OCI-LY1 (cell line): Measurements from ENCODE around the gene HPS1.

Experiments
- H2AFZ ChIP-seq: fragments of 200-600 bp; sonication (generic), shearing (Covaris generic); 2 replicates; pipeline ENCODE4 v1.6.0; 2014; ENCODE audit warnings: antibody characterized with exemption, mild to moderate bottlenecking, low read length
- H3F3A ChIP-seq: fragments of 200-600 bp; sonication (generic), shearing (Covaris generic); 2 replicates; pipeline ENCODE4 v1.6.0; 2014; ENCODE audit warnings: mild to moderate bottlenecking, antibody characterized with exemption, low read length, moderate library complexity; ENCODE audit not compliant: insufficient read depth
- H3K27ac ChIP-seq: fragments of 200-600 bp; sonication (generic); 2 replicates; pipeline ENCODE4 v1.5.1; 2014; ENCODE audit warnings: low read length, mixed run types, mild to moderate bottlenecking, low read depth; ENCODE audit not compliant: poor library complexity, severe bottlenecking
- H3K27me3 ChIP-seq: fragments of 200-600 bp; sonication (generic); 2 replicates; pipeline ENCODE4 v1.6.0; 2014; ENCODE audit warnings: antibody characterized with exemption, mild to moderate bottlenecking, low read length, moderate library complexity; ENCODE audit not compliant: insufficient read depth
- H3K36me3 ChIP-seq: fragments of 200-600 bp; sonication (generic); 2 replicates; pipeline ENCODE4 v1.6.1; 2014; ENCODE audit warnings: mild to moderate bottlenecking, antibody characterized with exemption, low read length, moderate library complexity, mixed read lengths; ENCODE audit not compliant: insufficient read depth
- H3K4me1 ChIP-seq: fragments of 200-600 bp; sonication (generic); 2 replicates; pipeline ENCODE4 v1.5.1; 2014; ENCODE audit warnings: mild to moderate bottlenecking, low read length, moderate library complexity; ENCODE audit not compliant: insufficient read depth, severe bottlenecking
- H3K4me2 ChIP-seq: fragments of 200-600 bp; sonication (generic), shearing (Covaris generic); 2 replicates; pipeline ENCODE4 v1.6.1; 2014; ENCODE audit warnings: low read length
- H3K4me3 ChIP-seq: fragments of 200-600 bp; sonication (generic); 2 replicates; pipeline ENCODE4 v1.5.1; 2014; ENCODE audit warnings: low read length, low read depth, mild to moderate bottlenecking, mixed read lengths; ENCODE audit not compliant: poor library complexity, severe bottlenecking
- H3K79me2 ChIP-seq: fragments of 200-600 bp; shearing (Covaris generic); 2 replicates; pipeline ENCODE4 v1.6.1; 2016; ENCODE audit warnings: mixed run types, low read length, mixed read lengths; ENCODE audit not compliant: insufficient read depth
- H3K9ac ChIP-seq: fragments of 200-600 bp; sonication (generic), shearing (Covaris generic); 2 replicates; pipeline ENCODE4 v1.6.1; 2014; ENCODE audit warnings: mild to moderate bottlenecking, low read length, mixed read lengths
- H3K9me2 ChIP-seq: fragments of 200-600 bp; sonication (generic), shearing (Covaris generic); 2 replicates; pipeline ENCODE4 v1.6.1; 2014; ENCODE audit warnings: low read depth, mild to moderate bottlenecking, low read length, mixed read lengths
- H3K9me3 ChIP-seq: fragments of 200-600 bp; shearing (Covaris generic); 2 replicates; pipeline ENCODE4 v1.6.1; 2014; ENCODE audit warnings: low read length, mixed read lengths
- H4K20me1 ChIP-seq: fragments of 200-600 bp; sonication (generic), shearing (Covaris generic); 2 replicates; pipeline ENCODE4 v1.6.0; 2016; ENCODE audit warnings: mild to moderate bottlenecking, low read length; ENCODE audit not compliant: insufficient read depth
- CTCF ChIP-seq: fragments of 200-600 bp; sonication (generic), shearing (Covaris generic); IDR thresholded peaks from 2 replicates; pipeline ENCODE4 v1.5.1; 2017; ENCODE audit warnings: mild to moderate bottlenecking, antibody characterized with exemption, low read length, moderate library complexity, mixed read lengths
- EZH2 ChIP-seq: fragments of 200-600 bp; sonication (generic), shearing (Covaris generic); IDR thresholded peaks from 2 replicates; pipeline ENCODE4 v1.8.0; 2017; ENCODE audit warnings: borderline replicate concordance, mixed run types, mild to moderate bottlenecking, antibody characterized with exemption, low read length, moderate library complexity, mixed read lengths

HPS1 gene

GRCh38 chr10:98400482-98400881 lies 46.3 kb downstream of the HPS1 start:
- no peak overlapping the region for H2AFZ ChIP-seq
- no peaks in the 10 kb centered on the region for H3K79me2 ChIP-seq
- H3F3A ChIP-seq = no peaks in the 10 kb centered on the region
- H3K4me3 ChIP-seq = no peak overlapping the region
- TF ChIP-seq CTCF = no peak
- no peak for TF ChIP-seq EZH2
- no peaks in the 10 kb centered on the region for H3K36me3 ChIP-seq
- no peak overlapping the region for H3K9ac ChIP-seq
- no peak overlapping the region for H3K27ac ChIP-seq
- no peaks in the 10 kb centered on the region for H3K27me3 ChIP-seq
- no peaks in the 10 kb centered on the region for H3K9me2 ChIP-seq
- no peaks in the 10 kb centered on the region for H3K4me1 ChIP-seq
- no peaks in the 10 kb centered on the region for H3K9me3 ChIP-seq
- H3K4me2 ChIP-seq = no peak overlapping the region
- no peaks in the 10 kb centered on the region for H4K20me1 ChIP-seq

- Histone ChIP-seq H3K27me3 (no peaks in the 10 kb centered on the region), H3K79me2 (no peaks in the 10 kb centered on the region), H3K4me1 (no peaks in the 10 kb centered on the region), H3K9ac (no peak overlapping the region), H4K20me1 (no peaks in the 10 kb centered on the region), H2AFZ (no peak overlapping the region), H3K4me3 (no peak overlapping the region), H3K4me2 (no peak overlapping the region), H3K9me3 (no peaks in the 10 kb centered on the region), H3K27ac (no peak overlapping the region), H3K36me3 (no peaks in the 10 kb centered on the region), H3F3A (no peaks in the 10 kb centered on the region), H3K9me2 (no peaks in the 10 kb centered on the region)
- TF ChIP-seq EZH2 (no peak), CTCF (no peak)
Measured at GRCh38 chr10:98399784-98400183, 47.0 kb downstream of the HPS1 start.

GRCh38 chr10:98397089-98397600 lies 49.6 kb downstream of the HPS1 start:
- H3K36me3 ChIP-seq = no peaks in the 10 kb centered on the region
- no peak overlapping the region for H3K27ac ChIP-seq
- H3K9me3 ChIP-seq = no peaks in the 10 kb centered on the region
- H3K79me2 ChIP-seq = no peaks in the 10 kb centered on the region
- no peaks in the 10 kb centered on the region for H3F3A ChIP-seq
- H2AFZ ChIP-seq = no peak overlapping the region
- no peak overlapping the region for H3K9ac ChIP-seq
- TF ChIP-seq EZH2 = no peak
- no peak for TF ChIP-seq CTCF
- H3K27me3 ChIP-seq = no peaks in the 10 kb centered on the region
- H3K9me2 ChIP-seq = no peaks in the 10 kb centered on the region
- H4K20me1 ChIP-seq = no peaks in the 10 kb centered on the region
- no peaks in the 10 kb centered on the region for H3K4me1 ChIP-seq
- H3K4me2 ChIP-seq = no peak overlapping the region
- H3K4me3 ChIP-seq = no peak overlapping the region
